ENCODE results near the gene ITGB3. TPM values are rescaled to one million over a fixed set of nuclear protein-coding genes. Genes with fewer than 3 reads are reported as not detected.

The ITGB3 gene
- total and polyA plus RNA-seq, 7 donors: 0.69 to 62.7 (median 28.5) TPM

DNA sequence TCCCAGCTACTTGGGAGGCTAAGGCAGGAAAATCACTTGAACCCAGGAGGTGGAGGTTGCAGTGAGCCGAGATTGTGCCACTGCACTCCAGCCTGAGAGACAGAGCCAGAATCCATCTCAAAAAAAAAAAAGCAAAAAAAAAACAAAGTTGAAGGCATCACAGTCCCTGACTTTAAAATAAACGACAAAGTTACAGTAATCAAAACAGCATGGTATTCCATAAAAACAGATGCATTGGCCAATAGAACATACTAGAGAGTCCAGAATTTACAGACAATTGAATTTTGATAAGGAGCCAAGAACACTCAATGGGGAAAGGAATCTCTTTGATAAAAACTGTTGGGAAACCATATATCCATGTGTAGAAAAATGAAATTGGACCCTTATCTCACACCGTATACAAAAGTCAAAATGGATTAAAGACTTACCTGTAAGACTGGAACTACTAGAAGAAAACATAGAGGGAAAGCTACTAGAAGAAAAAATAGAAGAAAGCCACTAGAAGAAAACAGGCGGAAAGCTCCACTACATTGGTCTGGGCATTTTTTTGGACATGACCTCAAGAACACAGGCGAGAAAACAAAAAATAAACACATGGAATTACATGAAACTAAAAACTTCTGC lies 67.4 kb downstream of the ITGB3 start:
- Histone ChIP-seq H3K9me3 (no peaks in the 10 kb centered on the region), H3K27ac (no peak overlapping the region), H3K4me1 (peaks cover 0 to 14% (median 2%) of the 10 kb centered on the region in 4 donors), H3K36me3 (no peaks in the 10 kb centered on the region), H3K4me3 (no peak overlapping the region), H3K27me3 (no peaks in the 10 kb centered on the region)
- WGBS, 2 donors: 85 to 89% methylated on average over 5 of the region's 5 CpGs
- TF ChIP-seq CTCF (IDR thresholded peaks at IDR 0.05) (no peak), POLR2A (IDR thresholded peaks at IDR 0.05) (no peak), POLR2AphosphoS5 (IDR thresholded peaks at IDR 0.05) (no peak), EP300 (IDR thresholded peaks at IDR 0.05) (no peak)
- intact Hi-C loops (cut with DNase I): loop anchor here (5.0 to 10.0 kb wide), 2 partner anchors 134 to 294 kb away; partner anchors contain the start of gene CDC27
- DNase-seq: no peak

- TF ChIP-seq POLR2AphosphoS5 (IDR thresholded peaks at IDR 0.05) (peak; percentile 84 to 95 (median 90)), CTCF (IDR thresholded peaks at IDR 0.05) (no peak), POLR2A (IDR thresholded peaks at IDR 0.05) (peak; percentile 93 to 94), EP300 (IDR thresholded peaks at IDR 0.05) (no peak)
- H3K27me3 ChIP-seq: no peaks in the 10 kb centered on the region
- peak within 1 kb of the TSS; percentile 86 to 96 (median 92) for H3K27ac ChIP-seq
- peak within 1 kb of the TSS; percentile 50 to 71 (median 62) for H3K4me3 ChIP-seq
- peak; percentile 95 for DNase-seq
- 0 to 1% methylated on average over 72 of the region's 72 CpGs for WGBS, 2 donors
- H3K4me1 ChIP-seq: no peaks in the 10 kb centered on the region
- intact Hi-C loops (cut with DNase I): loop anchor here (5.0 to 10.0 kb wide), 2 partner anchors 136 to 291 kb away; partner anchors contain the start of gene CDC27
- H3K36me3 ChIP-seq: no peaks in the 10 kb centered on the region
- H3K9me3 ChIP-seq: no peaks in the 10 kb centered on the region
Observed at GRCh38 chr17:47323382-47324223, 70.0 kb downstream of the ITGB3 start, which contains the start of gene EFCAB13. Gene EFCAB13, plus strand, starts transcription at chr17:47323955. Its CDS starts 4,399 bp downstream, at chr17:47328354.

GRCh38 chr17:47324224-47325020 lies 70.8 kb downstream of the ITGB3 start:
- peak; percentile 81 for DNase-seq
- H3K27me3 ChIP-seq: no peaks in the 10 kb centered on the region
- no peaks in the 10 kb centered on the region for H3K9me3 ChIP-seq
- intact Hi-C loops (cut with DNase I): loop anchor here (5.0 to 10.0 kb wide), 2 partner anchors 137 to 290 kb away; partner anchors contain the start of gene CDC27
- peak overlapping the region; percentile 50 to 71 (median 62) for H3K4me3 ChIP-seq
- WGBS, 2 donors: 21 to 24% methylated on average over 28 of the region's 28 CpGs
- TF ChIP-seq CTCF (IDR thresholded peaks at IDR 0.05) (no peak), POLR2AphosphoS5 (IDR thresholded peaks at IDR 0.05) (peak in 2 of 4 donors; percentile 17 to 35)
- H3K4me1 ChIP-seq: no peaks in the 10 kb centered on the region
- peak overlapping the region; percentile 86 to 96 (median 92) for H3K27ac ChIP-seq
- H3K36me3 ChIP-seq: no peaks in the 10 kb centered on the region

DNA sequence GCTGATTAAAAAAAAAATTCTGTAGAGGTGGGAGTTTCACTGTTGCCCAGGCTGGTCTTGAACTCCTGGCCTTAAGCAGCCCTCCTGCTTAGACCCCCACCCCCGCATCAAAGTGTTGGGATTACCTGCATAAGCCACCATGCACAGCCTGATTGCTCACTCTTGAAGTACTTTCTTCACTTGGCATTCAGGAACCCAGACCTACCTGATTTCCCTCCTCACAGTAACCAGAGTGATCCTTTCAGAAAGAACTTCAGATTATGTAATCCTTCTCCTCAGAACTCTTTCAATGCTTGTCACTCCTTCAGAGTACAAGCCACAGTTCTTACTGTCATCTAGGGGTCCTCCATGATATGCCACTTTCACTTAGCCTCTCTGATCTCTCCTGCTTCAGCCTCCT lies 71.5 kb downstream of the ITGB3 start:
- intact Hi-C loops (cut with DNase I): loop anchor here (10.0 kb wide), 1 partner anchor 290 kb away; no protein-coding TSS in a partner anchor
- no peak for DNase-seq
- Histone ChIP-seq H3K27me3 (no peaks in the 10 kb centered on the region), H3K4me3 (no peak overlapping the region), H3K27ac (peak overlapping the region in 1 of 4 donors; percentile 96), H3K4me1 (no peaks in the 10 kb centered on the region), H3K36me3 (no peaks in the 10 kb centered on the region), H3K9me3 (no peaks in the 10 kb centered on the region)
- TF ChIP-seq CTCF (IDR thresholded peaks at IDR 0.05) (no peak), EP300 (IDR thresholded peaks at IDR 0.05) (no peak)
- WGBS, 2 donors: 94 to 98% methylated on average over 1 of the region's 1 CpG

All from sigmoid colon (tissue), 7 donors.